LNCaP clone FGC (cell line): Measurements from ENCODE around the gene FBXL4.

Source experiments
- DNase-seq: peaks from one replicate; pipeline ENCODE4 v3.0.0-alpha.2; 2011; ENCODE audit warnings: low read depth
- H3K4me3 ChIP-seq: 2 replicates; pipeline ENCODE4 v1.5.1; 2011; ENCODE audit warnings: mild to moderate bottlenecking, low read depth, low read length, control low read depth
- TF ChIP-seq, protein P1 (sequence below): IDR thresholded peaks from 2 replicates; pipeline ENCODE4 v1.5.1; 2012; ENCODE audit warnings: mild to moderate bottlenecking; ENCODE audit not compliant: control insufficient read depth, insufficient read depth; ENCODE audit errors: extremely low read depth

The FBXL4 gene

GRCh38 chr6:98980819-98981218 is 33.1 kb upstream of the FBXL4 start:
- TF ChIP-seq, protein P1, sequence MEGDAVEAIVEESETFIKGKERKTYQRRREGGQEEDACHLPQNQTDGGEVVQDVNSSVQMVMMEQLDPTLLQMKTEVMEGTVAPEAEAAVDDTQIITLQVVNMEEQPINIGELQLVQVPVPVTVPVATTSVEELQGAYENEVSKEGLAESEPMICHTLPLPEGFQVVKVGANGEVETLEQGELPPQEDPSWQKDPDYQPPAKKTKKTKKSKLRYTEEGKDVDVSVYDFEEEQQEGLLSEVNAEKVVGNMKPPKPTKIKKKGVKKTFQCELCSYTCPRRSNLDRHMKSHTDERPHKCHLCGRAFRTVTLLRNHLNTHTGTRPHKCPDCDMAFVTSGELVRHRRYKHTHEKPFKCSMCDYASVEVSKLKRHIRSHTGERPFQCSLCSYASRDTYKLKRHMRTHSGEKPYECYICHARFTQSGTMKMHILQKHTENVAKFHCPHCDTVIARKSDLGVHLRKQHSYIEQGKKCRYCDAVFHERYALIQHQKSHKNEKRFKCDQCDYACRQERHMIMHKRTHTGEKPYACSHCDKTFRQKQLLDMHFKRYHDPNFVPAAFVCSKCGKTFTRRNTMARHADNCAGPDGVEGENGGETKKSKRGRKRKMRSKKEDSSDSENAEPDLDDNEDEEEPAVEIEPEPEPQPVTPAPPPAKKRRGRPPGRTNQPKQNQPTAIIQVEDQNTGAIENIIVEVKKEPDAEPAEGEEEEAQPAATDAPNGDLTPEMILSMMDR: no peak
- no peak for DNase-seq
- no peak overlapping the region for H3K4me3 ChIP-seq

DNA sequence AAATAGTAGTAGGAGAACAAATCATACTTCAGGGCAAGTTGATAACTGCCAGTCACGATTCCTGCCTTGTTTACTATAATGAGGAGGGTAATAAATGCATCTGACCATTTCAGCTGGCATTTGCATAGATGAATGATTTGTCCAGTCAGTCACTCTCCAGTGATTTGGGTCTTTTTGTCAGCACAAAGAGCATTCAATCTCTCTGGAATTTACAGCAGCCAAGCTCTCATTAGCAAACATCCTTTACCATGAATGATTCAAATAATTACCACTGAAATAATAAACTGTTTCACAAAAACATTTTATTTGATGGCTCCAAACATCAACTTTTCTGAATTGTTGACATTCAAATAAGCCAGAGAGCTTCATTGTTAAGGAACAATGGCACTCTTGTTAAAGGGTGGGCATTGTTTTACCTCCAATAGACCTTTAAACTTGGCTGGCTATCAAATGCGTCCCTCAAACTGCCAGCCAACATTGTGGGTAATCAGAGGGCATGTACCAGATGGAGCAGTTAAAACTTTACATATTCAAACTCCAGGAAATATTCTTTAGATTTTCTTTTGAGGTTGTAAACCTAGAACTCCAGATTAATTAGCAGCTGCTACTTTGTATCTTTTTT is 30.0 kb upstream of the FBXL4 start:
- DNase-seq: no peak
- TF ChIP-seq, protein P1: no peak
- H3K4me3 ChIP-seq: no peak overlapping the region

- TF ChIP-seq, protein P1: no peak
- DNase-seq: no peak
These were observed 29.1 kb upstream of the FBXL4 start for GRCh38 chr6:98976674-98977385.

DNA sequence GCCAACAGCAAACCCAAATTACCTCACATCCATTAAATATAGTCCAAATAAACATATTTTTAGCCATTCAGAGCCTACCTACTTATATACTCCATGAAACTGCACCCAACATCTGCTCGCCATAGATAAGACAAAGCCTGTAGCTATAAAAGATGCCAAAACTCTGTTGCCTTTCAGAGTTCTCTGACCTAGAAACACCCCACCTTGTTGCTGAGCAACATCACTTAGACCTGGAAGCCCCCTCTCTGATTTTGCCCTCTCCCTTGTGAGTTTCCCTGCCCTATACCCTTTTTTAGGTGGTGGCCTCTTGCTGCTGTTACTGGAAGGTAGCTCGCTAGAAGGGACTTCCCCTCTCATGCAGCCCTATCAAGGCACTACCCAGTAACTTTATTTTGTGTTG is 27.7 kb upstream of the FBXL4 start:
- TF ChIP-seq, protein P1: no peak
- no peak overlapping the region for H3K4me3 ChIP-seq
- no peak for DNase-seq

More at GRCh38 chr6:98976674-98977385, 29.1 kb upstream of the FBXL4 start:
- H3K4me3 ChIP-seq: no peak overlapping the region

GRCh38 chr6:98974309-98974708 is 26.6 kb upstream of the FBXL4 start:
- DNase-seq: no peak
- TF ChIP-seq, protein P1: no peak

DNA sequence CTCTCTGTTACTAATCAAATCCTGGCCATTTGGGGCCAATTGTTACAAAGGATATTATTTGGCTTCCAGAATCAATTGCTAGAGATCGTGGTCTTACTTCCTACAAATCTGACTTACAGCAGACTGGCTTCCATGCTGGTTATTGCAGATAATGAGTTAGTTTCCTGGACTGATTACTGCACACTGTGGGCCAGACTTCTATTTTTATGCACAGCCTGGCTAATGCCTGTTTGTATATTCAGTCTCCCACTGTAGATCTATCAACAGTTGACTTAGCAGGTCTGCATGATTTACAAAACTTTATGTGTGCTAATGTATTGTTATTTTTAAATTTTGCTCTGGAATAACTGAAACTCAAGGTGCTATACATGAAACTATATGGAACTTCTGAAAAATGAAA is 25.8 kb upstream of the FBXL4 start:
- DNase-seq: no peak
- TF ChIP-seq, protein P1: no peak

More at GRCh38 chr6:98974309-98974708, 26.6 kb upstream of the FBXL4 start:
- no peak overlapping the region for H3K4me3 ChIP-seq

More for the DNA sequence above, 25.8 kb upstream of the FBXL4 start:
- no peak overlapping the region for H3K4me3 ChIP-seq
